GM12872 (cell line): Measurements from ENCODE around the gene PPP1R12C.

Experiments used
- TF ChIP-seq, protein P1 (sequence below): IDR thresholded peaks from 3 replicates; pipeline ENCODE4 v1.5.1; 2011; ENCODE audit warnings: low read depth, mild to moderate bottlenecking, low read length, moderate library complexity; ENCODE audit not compliant: insufficient read depth

The PPP1R12C gene

DNA sequence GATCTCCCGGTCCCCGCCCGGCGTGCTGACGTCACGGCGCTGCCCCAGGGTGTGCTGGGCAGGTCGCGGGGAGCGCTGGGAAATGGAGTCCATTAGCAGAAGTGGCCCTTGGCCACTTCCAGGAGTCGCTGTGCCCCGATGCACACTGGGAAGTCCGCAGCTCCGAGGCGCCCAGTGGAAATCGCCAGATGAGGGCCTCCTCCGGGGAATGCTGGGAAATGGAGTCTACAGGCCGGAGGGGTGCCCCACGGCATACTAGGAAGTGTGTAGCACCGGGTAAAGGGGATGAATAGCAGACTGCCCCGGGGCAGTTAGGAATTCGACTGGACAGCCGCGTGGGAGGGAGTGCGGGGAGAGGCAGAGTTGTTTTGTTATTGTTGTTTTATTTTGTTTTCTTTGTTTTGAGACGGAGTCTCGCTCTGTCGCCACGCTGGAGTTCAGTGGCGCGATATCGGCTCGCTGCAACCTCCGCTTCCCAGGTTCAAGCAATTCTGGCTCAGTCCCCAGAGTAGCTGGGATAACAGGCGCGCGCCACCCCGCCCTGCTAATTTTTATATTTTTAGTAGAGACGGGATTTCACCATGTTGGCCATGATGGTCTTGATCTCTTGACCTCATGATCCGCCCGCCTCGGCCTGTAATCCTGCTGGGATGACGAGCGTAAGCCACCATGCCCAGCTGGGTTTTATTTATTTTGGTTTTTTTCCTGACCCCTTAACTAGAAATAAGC is 390 bp upstream of the PPP1R12C start:
- TF ChIP-seq, protein P1, sequence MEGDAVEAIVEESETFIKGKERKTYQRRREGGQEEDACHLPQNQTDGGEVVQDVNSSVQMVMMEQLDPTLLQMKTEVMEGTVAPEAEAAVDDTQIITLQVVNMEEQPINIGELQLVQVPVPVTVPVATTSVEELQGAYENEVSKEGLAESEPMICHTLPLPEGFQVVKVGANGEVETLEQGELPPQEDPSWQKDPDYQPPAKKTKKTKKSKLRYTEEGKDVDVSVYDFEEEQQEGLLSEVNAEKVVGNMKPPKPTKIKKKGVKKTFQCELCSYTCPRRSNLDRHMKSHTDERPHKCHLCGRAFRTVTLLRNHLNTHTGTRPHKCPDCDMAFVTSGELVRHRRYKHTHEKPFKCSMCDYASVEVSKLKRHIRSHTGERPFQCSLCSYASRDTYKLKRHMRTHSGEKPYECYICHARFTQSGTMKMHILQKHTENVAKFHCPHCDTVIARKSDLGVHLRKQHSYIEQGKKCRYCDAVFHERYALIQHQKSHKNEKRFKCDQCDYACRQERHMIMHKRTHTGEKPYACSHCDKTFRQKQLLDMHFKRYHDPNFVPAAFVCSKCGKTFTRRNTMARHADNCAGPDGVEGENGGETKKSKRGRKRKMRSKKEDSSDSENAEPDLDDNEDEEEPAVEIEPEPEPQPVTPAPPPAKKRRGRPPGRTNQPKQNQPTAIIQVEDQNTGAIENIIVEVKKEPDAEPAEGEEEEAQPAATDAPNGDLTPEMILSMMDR = no peak

DNA sequence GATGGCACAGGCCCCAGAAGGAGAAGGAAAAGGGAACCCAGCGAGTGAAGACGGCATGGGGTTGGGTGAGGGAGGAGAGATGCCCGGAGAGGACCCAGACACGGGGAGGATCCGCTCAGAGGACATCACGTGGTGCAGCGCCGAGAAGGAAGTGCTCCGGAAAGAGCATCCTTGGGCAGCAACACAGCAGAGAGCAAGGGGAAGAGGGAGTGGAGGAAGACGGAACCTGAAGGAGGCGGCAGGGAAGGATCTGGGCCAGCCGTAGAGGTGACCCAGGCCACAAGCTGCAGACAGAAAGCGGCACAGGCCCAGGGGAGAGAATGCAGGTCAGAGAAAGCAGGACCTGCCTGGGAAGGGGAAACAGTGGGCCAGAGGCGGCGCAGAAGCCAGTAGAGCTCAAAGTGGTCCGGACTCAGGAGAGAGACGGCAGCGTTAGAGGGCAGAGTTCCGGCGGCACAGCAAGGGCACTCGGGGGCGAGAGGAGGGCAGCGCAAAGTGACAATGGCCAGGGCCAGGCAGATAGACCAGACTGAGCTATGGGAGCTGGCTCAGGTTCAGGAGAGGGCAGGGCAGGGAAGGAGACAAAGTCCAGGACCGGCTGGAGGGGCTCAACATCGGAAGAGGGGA is 1.1 kb downstream of the PPP1R12C start:
- TF ChIP-seq, protein P1 = no peak

DNA sequence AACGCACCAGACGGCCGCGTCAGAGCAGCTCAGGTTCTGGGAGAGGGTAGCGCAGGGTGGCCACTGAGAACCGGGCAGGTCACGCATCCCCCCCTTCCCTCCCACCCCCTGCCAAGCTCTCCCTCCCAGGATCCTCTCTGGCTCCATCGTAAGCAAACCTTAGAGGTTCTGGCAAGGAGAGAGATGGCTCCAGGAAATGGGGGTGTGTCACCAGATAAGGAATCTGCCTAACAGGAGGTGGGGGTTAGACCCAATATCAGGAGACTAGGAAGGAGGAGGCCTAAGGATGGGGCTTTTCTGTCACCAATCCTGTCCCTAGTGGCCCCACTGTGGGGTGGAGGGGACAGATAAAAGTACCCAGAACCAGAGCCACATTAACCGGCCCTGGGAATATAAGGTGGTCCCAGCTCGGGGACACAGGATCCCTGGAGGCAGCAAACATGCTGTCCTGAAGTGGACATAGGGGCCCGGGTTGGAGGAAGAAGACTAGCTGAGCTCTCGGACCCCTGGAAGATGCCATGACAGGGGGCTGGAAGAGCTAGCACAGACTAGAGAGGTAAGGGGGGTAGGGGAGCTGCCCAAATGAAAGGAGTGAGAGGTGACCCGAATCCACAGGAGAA is 1.9 kb downstream of the PPP1R12C start:
- TF ChIP-seq, protein P1 = no peak

DNA sequence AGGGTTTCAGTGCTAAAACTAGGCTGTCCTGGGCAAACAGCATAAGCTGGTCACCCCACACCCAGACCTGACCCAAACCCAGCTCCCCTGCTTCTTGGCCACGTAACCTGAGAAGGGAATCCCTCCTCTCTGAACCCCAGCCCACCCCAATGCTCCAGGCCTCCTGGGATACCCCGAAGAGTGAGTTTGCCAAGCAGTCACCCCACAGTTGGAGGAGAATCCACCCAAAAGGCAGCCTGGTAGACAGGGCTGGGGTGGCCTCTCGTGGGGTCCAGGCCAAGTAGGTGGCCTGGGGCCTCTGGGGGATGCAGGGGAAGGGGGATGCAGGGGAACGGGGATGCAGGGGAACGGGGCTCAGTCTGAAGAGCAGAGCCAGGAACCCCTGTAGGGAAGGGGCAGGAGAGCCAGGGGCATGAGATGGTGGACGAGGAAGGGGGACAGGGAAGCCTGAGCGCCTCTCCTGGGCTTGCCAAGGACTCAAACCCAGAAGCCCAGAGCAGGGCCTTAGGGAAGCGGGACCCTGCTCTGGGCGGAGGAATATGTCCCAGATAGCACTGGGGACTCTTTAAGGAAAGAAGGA is 2.8 kb downstream of the PPP1R12C start:
- TF ChIP-seq, protein P1 = no peak

DNA sequence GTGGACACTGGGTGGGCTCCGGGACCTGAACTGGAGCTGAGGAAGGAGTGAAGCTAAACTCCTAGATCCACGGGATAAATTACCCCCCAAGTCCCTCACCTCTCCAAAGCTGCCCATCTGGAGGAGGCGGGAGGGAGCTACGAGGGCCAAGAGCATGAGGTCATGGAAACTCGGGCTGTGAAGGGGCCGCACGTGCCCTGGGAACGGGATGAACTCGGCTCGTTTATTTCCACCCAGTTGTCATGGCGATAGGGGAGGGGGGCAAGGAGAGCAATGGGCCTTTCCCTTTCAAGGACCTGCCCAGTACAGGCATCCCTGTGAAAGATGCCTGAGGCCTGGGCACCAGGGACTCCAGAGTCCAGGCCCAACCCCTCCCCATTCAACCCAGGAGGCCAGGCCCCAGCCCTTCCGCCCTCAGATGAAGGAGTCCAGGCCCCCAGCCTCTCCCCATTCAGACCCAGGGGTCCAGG is 3.8 kb downstream of the PPP1R12C start:
- TF ChIP-seq, protein P1 = no peak

DNA sequence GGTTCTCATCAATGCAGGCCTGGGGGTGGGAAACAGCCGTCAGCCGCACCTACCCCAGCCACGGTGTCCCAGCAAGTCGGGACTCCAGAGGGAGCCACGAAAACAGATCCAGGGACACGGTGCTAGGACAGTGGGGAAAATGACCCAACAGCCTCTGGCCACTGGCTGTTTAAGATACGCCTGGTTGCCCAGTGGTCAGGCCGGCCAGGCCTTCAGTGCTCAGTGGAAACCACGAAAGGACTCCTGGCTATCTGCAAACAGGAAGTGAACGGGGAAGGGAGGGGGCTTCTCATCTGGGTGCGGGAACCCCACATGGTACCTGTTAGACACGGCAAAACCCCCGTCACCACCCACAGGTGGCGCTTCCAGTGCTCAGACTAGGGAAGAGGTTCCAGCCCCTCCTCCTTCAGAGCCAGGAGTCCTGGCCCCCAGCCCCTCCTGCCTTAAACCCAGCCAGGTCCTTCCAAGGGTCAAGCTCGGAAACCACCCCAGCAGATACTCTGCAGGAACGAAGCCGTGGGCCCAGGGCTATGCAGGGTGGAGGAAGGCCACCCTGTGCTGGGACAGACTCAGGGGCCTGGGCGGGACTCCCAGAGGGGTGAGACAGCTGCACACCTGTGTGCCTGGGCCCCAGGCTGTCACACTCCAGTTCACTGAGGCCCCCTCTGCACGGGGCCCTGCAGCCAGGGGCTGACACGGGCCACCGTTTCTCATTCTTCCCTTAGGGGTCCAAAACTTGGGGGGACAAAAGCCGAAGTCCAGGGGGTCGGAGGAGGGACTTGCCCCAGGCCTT is 4.5 kb downstream of the PPP1R12C start:
- TF ChIP-seq, protein P1 = peak; percentile 31; the same call in 2 of the 3 replicates

DNA sequence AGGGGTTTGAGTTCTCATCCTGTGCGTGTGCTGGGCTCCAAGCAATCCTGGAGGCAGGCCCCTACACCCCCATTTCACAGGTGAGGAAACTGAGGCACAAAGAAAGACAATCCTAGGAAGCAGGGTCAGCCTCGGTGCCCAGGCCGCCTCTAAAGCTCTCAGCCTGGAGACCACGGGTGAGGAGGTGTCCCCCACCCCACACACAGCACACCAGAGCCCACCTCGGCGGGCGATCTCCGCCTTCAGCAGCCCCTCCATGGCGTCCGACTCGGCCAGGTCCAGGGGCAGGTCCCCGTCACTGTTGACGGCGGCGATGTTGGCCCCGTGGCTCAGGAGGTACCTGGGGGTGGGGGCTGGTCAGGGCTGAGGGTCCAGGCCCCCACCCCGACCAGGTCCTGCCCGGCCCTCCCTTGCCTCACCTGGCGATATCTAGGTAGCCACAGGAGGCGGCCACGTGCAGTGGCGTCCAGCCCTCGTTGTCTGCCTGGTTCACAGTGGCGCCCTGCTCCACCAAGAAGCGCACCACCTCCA is 5.1 kb downstream of the PPP1R12C start:
- TF ChIP-seq, protein P1 = no peak
